AML-193 (cell line): ENCODE measurements around the gene KRTAP19-8.

ENCODE experiments used
- DNase-seq, 2 experiments: peaks; one replicate each; lab custom pipeline; 2025; lab: John Stamatoyannopoulos, UW

Gene KRTAP19-8

DNA sequence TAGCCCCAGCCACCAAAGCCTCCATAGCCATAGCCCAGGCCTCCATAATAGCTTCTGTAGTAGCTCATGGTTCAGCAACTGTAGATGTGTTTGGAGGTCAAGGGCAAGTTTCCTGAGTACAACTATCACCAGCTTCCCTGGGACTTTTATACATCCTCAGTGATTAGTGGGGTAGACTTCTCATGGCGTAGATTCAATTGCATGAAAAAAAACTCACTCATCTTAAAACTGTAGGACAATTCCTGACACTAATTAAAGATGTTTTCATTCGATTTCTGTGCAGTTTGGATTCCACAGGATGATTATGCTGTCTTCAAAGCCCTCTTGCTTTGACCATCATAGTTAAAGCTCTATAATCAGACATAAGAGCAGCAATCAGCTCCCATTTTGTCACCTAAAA is at the start of gene KRTAP19-8:
Gene KRTAP19-8 (minus strand): TSS at position 101 of the 400 bp plus-strand sequence. CDS start 33 bp downstream, at position 68.
- no peak for DNase-seq

- no peak for DNase-seq
Observed at GRCh38 chr21:31087639-31088473, 49.6 kb upstream of the KRTAP19-8 start.

DNA sequence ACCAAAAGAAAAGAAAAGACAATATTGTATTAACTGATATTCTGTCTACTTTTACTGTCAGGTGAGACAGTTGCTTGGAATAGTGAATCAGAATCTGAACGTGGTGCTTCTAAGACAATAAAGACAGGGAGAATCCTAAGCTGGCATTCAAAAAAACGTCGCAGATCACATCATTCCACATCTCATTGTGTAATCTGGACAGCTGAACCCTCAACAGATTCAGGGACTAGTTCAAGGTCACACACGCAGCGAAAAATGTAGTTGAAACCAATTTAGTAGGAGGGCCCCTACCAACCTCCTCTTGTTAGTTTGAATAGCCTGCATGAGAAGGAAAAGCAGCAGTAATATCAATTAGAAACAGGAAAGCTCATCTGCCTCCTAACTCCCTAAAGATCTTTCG is 46.4 kb upstream of the KRTAP19-8 start:
- no peak for DNase-seq

DNA sequence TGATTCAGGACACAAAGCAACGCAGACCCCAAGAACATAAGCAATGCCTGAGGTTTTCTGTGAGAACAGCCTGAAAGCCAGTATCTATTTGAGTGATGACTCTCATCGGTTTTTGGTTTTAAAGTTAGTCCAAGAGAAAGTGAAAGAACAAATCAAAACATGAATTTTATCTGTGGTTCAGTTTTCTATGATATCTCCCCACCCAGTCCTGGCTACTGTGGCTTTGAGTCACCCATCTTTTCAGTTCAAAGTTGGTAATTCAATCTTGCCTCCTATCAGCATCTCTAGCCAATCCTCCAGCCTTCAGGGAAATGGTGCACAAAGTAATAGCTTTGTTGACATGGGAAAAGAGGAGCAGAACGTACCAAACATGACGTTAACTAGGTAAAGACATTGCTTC is 40.5 kb upstream of the KRTAP19-8 start:
- DNase-seq: no peak

DNA sequence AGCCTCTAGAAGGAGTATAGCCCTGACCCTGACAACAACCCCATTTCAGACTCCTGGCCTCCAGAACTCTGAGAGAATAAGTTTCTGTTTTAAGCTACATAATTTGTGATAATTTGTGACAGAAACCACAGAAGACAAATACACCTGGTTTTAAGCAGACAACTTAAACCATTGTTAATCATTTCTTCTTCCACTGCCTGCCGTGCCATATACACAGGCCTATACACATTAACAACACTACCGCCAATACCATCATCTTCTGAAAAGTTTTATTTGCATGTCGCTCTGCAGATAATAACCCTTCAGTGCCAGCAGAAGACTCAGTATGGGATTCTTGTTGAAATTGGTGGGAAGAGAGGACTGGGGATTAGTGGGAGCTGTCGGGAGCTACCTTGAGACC is 39.9 kb upstream of the KRTAP19-8 start:
- DNase-seq: no peak

DNA sequence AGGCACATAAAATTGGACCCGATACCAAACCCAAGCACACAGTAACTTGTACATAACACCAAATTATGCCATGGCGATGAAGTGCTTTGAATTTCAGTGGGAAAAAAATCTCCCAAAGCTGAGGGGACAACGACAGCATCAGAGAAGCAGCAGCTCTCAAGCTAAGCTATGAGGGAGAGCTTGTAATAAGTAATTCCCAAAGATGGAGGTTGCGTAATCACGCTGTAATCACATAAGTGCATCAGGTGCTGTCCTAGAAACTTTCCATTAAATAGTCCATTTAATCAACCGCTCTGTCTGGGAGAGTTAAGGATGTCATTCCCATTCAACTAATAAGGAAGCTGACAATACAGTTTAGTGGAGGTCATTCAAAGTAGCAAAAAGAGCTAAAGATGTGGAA is 37.6 kb upstream of the KRTAP19-8 start:
- no peak for DNase-seq

- DNase-seq: no peak
Observed at GRCh38 chr21:31072533-31072932, 34.3 kb upstream of the KRTAP19-8 start.

GRCh38 chr21:31064803-31065202 is 26.5 kb upstream of the KRTAP19-8 start:
- DNase-seq: no peak

DNA sequence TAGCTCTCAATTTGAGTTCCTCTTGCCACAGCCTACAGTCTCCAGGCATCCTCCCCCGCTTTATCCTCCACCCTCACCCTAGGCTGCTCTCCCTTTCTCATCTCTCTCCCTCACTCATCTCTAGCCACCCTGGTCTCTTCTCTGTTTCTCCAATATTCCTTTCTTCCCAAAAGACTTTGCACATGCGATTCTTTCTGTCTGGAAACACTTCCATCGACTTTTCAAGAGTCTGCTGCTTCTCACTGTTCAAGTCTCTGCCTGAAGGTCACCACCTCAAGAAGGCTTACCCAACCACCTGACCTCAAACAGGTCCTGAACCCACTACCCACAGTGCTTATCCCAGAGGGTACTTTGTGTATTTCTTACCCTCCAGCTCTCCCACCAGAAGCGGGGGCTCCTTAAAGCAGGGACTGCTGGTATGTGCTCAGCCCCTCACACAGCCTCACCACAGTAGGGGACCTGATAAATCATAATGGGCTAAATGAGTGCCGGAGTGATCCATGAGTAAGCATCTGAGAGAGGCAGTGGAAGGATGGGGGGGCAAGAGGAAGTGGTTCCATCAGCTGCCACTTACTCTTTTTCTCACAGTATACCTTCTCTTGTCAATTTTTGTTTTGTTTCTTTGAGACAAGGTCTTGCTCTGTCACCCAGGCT is 14.3 kb upstream of the KRTAP19-8 start:
- DNase-seq: no peak

GRCh38 chr21:31050577-31051157 is 12.4 kb upstream of the KRTAP19-8 start:
- DNase-seq: no peak

DNA sequence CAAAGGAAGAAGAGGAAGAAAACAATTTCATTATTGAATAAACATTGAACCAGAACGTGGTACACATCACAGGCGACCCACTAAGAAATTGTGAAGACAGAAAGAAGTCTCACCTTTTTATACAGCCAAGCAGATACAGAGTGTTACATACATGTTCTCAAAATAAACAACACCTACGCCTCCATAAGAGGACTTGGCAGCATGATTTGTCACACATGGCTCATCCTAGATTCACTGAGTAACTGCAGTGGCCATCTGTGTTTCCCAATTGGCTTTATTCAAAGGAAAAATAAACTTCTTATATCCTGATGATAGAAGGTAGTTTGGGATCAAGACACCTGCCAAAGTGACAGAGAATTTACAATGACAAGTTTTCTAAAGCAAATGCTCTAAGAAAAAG is 7.6 kb upstream of the KRTAP19-8 start:
- DNase-seq: no peak

DNA sequence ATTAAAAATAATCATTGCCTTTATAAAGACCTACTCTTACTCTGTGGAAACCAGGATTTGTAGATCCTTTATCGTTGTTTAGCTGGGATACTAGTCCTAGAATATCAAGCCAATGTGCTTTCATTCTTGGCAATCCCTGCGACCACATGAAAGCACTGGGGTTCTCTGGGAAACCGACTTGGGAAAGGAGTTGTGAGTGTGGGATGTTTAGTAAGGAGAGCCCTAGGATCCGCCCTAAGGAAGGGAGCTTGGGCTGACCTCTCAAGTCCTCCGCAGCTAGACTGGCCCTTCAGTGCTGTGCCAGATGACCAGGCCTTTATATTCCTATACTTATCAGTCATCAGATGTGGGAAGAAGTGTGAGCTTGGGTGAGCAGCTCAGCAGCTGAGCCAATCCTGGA is 5.2 kb upstream of the KRTAP19-8 start:
- no peak for DNase-seq

DNA sequence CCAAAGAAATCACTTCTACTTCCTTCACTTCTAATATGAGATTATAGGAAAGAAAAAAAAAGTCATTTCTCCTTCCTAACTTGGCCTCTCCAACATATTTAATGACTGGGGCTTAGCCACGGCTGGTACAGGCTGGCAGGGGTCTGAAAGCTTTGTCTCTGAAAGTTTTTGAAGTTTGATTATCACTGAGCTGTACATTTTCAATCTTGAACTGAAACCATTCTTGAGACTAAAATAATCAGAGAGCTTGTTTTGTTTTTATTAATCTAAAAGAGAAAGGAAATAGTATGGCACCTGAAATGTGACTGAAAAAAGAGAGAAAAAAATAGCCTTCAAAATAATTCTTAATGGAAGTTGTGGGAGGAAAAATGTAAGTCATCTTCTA is 3.8 kb upstream of the KRTAP19-8 start:
- DNase-seq: no peak

- no peak for DNase-seq
Observed at GRCh38 chr21:31041295-31042079, 3.2 kb upstream of the KRTAP19-8 start.

GRCh38 chr21:31034378-31034777 is 3.9 kb downstream of the KRTAP19-8 start:
- DNase-seq: no peak

GRCh38 chr21:31030367-31031106 is 7.7 kb downstream of the KRTAP19-8 start:
- DNase-seq: no peak

DNA sequence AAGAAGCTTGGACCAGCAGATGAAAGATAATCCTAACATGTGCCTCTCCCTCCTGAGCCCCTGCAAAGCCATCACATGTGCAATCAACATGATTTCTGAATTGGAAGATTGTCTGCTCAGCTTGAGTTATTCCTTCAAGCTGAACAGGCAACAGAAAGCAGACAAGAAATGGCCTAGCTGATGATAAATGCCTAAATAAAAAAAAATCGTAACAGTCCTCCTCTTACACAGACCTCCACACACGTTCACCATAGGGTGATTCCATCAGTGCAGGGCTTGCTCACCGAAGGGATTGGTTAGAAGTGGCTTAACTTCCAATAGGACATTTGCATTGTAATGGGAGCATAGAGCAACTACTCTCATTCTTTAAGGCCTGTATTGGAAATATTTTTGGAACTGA is 14.6 kb downstream of the KRTAP19-8 start:
- no peak for DNase-seq

DNA sequence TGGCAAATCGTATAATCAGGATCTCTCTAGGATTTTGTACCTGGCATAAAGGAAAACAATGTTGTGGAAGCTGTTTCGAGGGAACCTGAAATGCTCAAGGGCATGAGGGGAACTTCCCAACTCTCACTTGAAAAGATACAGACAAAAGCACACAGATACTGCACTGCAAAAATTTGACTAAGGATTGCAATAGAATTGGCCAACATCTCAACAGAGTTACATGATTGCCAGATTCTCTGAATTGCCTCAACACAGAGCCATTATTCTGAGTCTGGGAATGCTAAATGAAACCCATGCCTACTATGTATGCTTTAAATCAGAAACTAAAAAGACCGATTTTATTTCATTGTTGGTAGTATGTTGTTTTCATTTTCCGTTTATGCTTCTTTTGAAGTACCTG is 16.0 kb downstream of the KRTAP19-8 start:
- no peak for DNase-seq

DNA sequence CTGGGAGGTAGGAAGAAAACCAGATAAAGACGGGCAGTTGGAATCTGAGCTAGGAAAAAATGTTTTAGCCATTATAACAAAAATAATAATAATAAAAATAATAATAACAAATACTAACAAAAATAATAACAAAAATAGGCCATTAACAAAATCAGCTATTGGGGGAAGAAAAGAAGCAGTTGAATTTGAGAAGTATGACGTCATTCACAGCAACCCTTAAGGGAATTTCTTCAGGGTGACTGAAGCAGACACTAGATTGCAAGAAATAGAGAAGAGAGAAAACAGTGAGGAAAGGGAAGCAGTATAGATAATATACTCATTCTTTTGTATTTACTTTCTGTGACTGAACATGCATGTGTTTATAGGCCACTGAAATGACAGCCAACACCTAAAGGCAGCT is 20.0 kb downstream of the KRTAP19-8 start:
- DNase-seq: no peak

- DNase-seq: no peak
Observed at GRCh38 chr21:31014891-31015290, 23.4 kb downstream of the KRTAP19-8 start.
